ENCODE results near the gene BANP.
"Not testable (repeated sequence)": the region's sequence is repeated elsewhere in the genome, so short reads cannot be mapped to it uniquely, and the experiment has no call there.

Gene BANP

GRCh38 chr16:87982581-87983041 is 31.4 kb downstream of the BANP start:
- TF ChIP-seq CTCF (IDR thresholded peaks at IDR 0.05; ENCODE audit: low read depth, low read length): no peak
- DNase-seq (ENCODE audit: extremely low read depth, low read depth): no peak

- peak; percentile 55 for TF ChIP-seq CTCF (IDR thresholded peaks at IDR 0.05; ENCODE audit: low read depth, low read length)
- DNase-seq (ENCODE audit: extremely low read depth, low read depth): not testable (repeated sequence)
Measured at GRCh38 chr16:87983072-87983736, 32.0 kb downstream of the BANP start.

- not testable (repeated sequence) for DNase-seq (ENCODE audit: extremely low read depth, low read depth)
Measured at GRCh38 chr16:87983737-87984097, 32.5 kb downstream of the BANP start.

GRCh38 chr16:87984180-87984579 is 32.9 kb downstream of the BANP start:
- DNase-seq (ENCODE audit: extremely low read depth, low read depth): not testable (repeated sequence)

- no peak for DNase-seq (ENCODE audit: extremely low read depth, low read depth)
- TF ChIP-seq CTCF (IDR thresholded peaks at IDR 0.05; ENCODE audit: low read depth, low read length): no peak
Measured at GRCh38 chr16:87984632-87985267, 33.5 kb downstream of the BANP start.

GRCh38 chr16:87985493-87985892 is 34.3 kb downstream of the BANP start:
- not testable (repeated sequence) for DNase-seq (ENCODE audit: extremely low read depth, low read depth)

- DNase-seq (ENCODE audit: extremely low read depth, low read depth): peak; percentile 10
Measured at GRCh38 chr16:87986361-87986849, 35.2 kb downstream of the BANP start.

- DNase-seq (ENCODE audit: extremely low read depth, low read depth): not testable (repeated sequence)
Measured at GRCh38 chr16:87988596-87988995, 37.4 kb downstream of the BANP start.

GRCh38 chr16:87990254-87990653 is 39.0 kb downstream of the BANP start:
- DNase-seq (ENCODE audit: extremely low read depth, low read depth): not testable (repeated sequence)

- DNase-seq (ENCODE audit: extremely low read depth, low read depth): not testable (repeated sequence)
Measured at GRCh38 chr16:87992142-87992541, 40.9 kb downstream of the BANP start.

- no peak for TF ChIP-seq CTCF (IDR thresholded peaks at IDR 0.05; ENCODE audit: low read depth, low read length)
- DNase-seq (ENCODE audit: extremely low read depth, low read depth): no peak
Measured at GRCh38 chr16:87993901-87994300, 42.7 kb downstream of the BANP start.

Measured in AG09319 (cell line).